Left colon (tissue), 2 donors: ENCODE results near the gene SPNS1. TPM values are rescaled to one million over a fixed set of nuclear protein-coding genes. Genes with fewer than 3 reads are reported as not detected.
"Not testable (repeated sequence)": the region's sequence is repeated elsewhere in the genome, so short reads cannot be mapped to it uniquely, and the experiment has no call there.

Source experiments
- ATAC-seq: fragments of 200-7000 bp; cut with Tn5 transposase; one replicate; pipeline ENCODE4 v1.9.1; 2020; ENCODE audit warnings: mild to moderate bottlenecking, moderate library complexity
- DNase-seq, 2 donors: peaks; one replicate each; pipeline ENCODE4 v3.0.0-alpha.2; 2020
- intact Hi-C, 2 donors: fragments of 100-400 bp; cut with DNase I in 1 of 2; cut with micrococcal nuclease in 1 of 2; formaldehyde crosslinking; loops; one replicate each; pipeline versions ENCODE4 v1.11.2 to v1.14.0; 2022; cut with DNase I, micrococcal nuclease
- total RNA-seq, 2 donors: library from RNA; stranded (reverse); fragmentation: NEBNext Ultra II Directional; extraction: Animal tissue kit (Norgen Biotek cat#: 25700); gene quantifications; one replicate each; pipeline ENCODE4 v1.2.1, GENCODE V29; 2021
- donor health status: DM: no; HTN: no; CAD: no.
- donor health status: DM: yes; HTN: yes; CAD: no.

Gene SPNS1
- total RNA-seq, 2 donors from 2014 or later = 31.1 to 32.0 TPM

- ATAC-seq = peak; percentile 11
- intact Hi-C loops = no loop called here
- DNase-seq = no peak
Observed at GRCh38 chr16:28985211-28986041, 10.8 kb downstream of the SPNS1 start.

GRCh38 chr16:28986046-28986445 lies 11.5 kb downstream of the SPNS1 start:
- no peak for ATAC-seq
- no peak for DNase-seq
- intact Hi-C loops = no loop called here

GRCh38 chr16:28986492-28986891 lies 11.9 kb downstream of the SPNS1 start:
- ATAC-seq (no peak), DNase-seq (no peak)
- intact Hi-C loops = no loop called here

GRCh38 chr16:28987170-28987853 lies 12.7 kb downstream of the SPNS1 start:
- ATAC-seq (no peak), DNase-seq (no peak)
- intact Hi-C loops = no loop called here

GRCh38 chr16:28989363-28989762 lies 14.8 kb downstream of the SPNS1 start:
- ATAC-seq = no peak
- intact Hi-C loops = no loop called here
- no peak for DNase-seq

GRCh38 chr16:28990375-28991040 lies 15.9 kb downstream of the SPNS1 start:
- ATAC-seq (no peak), DNase-seq (no peak)
- intact Hi-C loops = no loop called here

GRCh38 chr16:28991687-28992086 lies 17.1 kb downstream of the SPNS1 start:
- DNase-seq (no peak), ATAC-seq (no peak)
- intact Hi-C loops = no loop called here

GRCh38 chr16:28992496-28992895 lies 17.9 kb downstream of the SPNS1 start:
- intact Hi-C loops = no loop called here
- DNase-seq (no peak), ATAC-seq (no peak)

GRCh38 chr16:28998837-28999236 lies 24.3 kb downstream of the SPNS1 start:
- ATAC-seq = no peak
- intact Hi-C loops = no loop called here
- DNase-seq = no peak

GRCh38 chr16:28999577-28999976 lies 25.0 kb downstream of the SPNS1 start:
- ATAC-seq = no peak
- intact Hi-C loops = no loop called here

GRCh38 chr16:29000019-29000418 lies 25.4 kb downstream of the SPNS1 start:
- intact Hi-C loops = no loop called here
- ATAC-seq = no peak
- DNase-seq = no peak

More at GRCh38 chr16:28999577-28999976, 25.0 kb downstream of the SPNS1 start:
- no peak for DNase-seq

- DNase-seq, intact Hi-C loops: not testable (repeated sequence)
- ATAC-seq = peak; percentile 34
Observed at GRCh38 chr16:29004496-29005139, 30.0 kb downstream of the SPNS1 start.

- ATAC-seq (no peak), DNase-seq (no peak)
- intact Hi-C loops = no loop called here
Observed at GRCh38 chr16:29007730-29008593, 33.4 kb downstream of the SPNS1 start.

GRCh38 chr16:29009050-29009837 lies 34.7 kb downstream of the SPNS1 start:
- no peak for ATAC-seq
- intact Hi-C loops = no loop called here
- no peak for DNase-seq

GRCh38 chr16:29009838-29010166 lies 35.2 kb downstream of the SPNS1 start:
- DNase-seq (no peak), ATAC-seq (no peak)
- intact Hi-C loops = no loop called here

- ATAC-seq (no peak), DNase-seq (no peak)
- intact Hi-C loops = no loop called here
Observed at GRCh38 chr16:29011112-29011511, 36.5 kb downstream of the SPNS1 start.

- DNase-seq (no peak), ATAC-seq (no peak)
- intact Hi-C loops = no loop called here
Observed at GRCh38 chr16:29011851-29012250, 37.3 kb downstream of the SPNS1 start.
